Small intestine (tissue), 7 donors: ENCODE results near the gene FOXP3. TPM values are rescaled to one million over a fixed set of nuclear protein-coding genes. Genes with fewer than 3 reads are reported as not detected.

Experiments
- DNase-seq, 2 donors: peaks; one replicate each; pipeline versions ENCODE4 v3.0.0 to v3.0.0-alpha.2; 2013
- FAIRE-seq: peaks from 2 replicates; lab custom pipeline; 2012; peaks lifted over from hg19 to GRCh38; lab: Jason Lieb, UNC
- H3K27ac ChIP-seq, 3 donors: one replicate each; pipeline ENCODE4 v1.5.1; 2013; ENCODE audit warnings: low read length in 2 of 3, mild to moderate bottlenecking in 2 of 3, control low read depth in 1 of 3, inconsistent platforms in 1 of 3, low read depth in 1 of 3, moderate library complexity in 1 of 3
- H3K27me3 ChIP-seq, 3 donors: one replicate each; pipeline ENCODE4 v1.6.1; 2013; ENCODE audit warnings: low read length in 3 of 3, inconsistent platforms in 1 of 3; ENCODE audit not compliant: control insufficient read depth in 3 of 3, insufficient read depth in 3 of 3
- H3K36me3 ChIP-seq, 3 donors: one replicate each; pipeline ENCODE4 v1.6.1; 2013; ENCODE audit warnings: low read length in 3 of 3, inconsistent platforms in 1 of 3, low read depth in 1 of 3, mild to moderate bottlenecking in 1 of 3, moderate library complexity in 1 of 3; ENCODE audit not compliant: control insufficient read depth in 3 of 3, insufficient read depth in 2 of 3
- H3K4me1 ChIP-seq, 3 donors: one replicate each; pipeline ENCODE4 v1.6.1; 2013; ENCODE audit warnings: low read length in 2 of 3, inconsistent platforms in 1 of 3, low read depth in 1 of 3, mild to moderate bottlenecking in 1 of 3, moderate library complexity in 1 of 3; ENCODE audit not compliant: control insufficient read depth in 3 of 3, insufficient read depth in 2 of 3
- H3K4me3 ChIP-seq, 3 donors: one replicate each; pipeline ENCODE4 v1.5.1; 2013; ENCODE audit warnings: low read length in 3 of 3, control low read depth in 1 of 3, inconsistent platforms in 1 of 3, low read depth in 1 of 3, mild to moderate bottlenecking in 1 of 3, moderate library complexity in 1 of 3
- H3K9me3 ChIP-seq, 2 donors: one replicate each; pipeline ENCODE4 v1.6.1; 2013; ENCODE audit warnings: low read depth in 1 of 2, low read length in 1 of 2; ENCODE audit not compliant: control insufficient read depth in 2 of 2, insufficient read depth in 1 of 2
- WGBS, 3 donors: extraction: QIAGEN DNeasy Blood & Tissue Kit; methylation state at CpG; one replicate each; pipeline ENCODE4 v1.1.7; 2013; 5-methylcytosine and 5-hydroxymethylcytosine counted together
- polyA plus RNA-seq, 4 donors: library from polyadenylated mRNA; stranded (reverse) in 3 of 4; unstranded in 1 of 4; fragments of 200-250 nt in 3 of 4; fragments of 120-200 nt in 1 of 4; gene quantifications; one replicate each; pipeline versions ENCODE4 v1.2.1 to v1.2.3, GENCODE V29; 2013
- donor health status: healthy with polysubstance abuse.
- donor health status: control.
- donor health status: control.
- donor health status: Bipolar disorder and iron deficiency.
- donor health status: healthy.

The FOXP3 gene
- polyA plus RNA-seq, 4 donors: 0.31 to 0.47 TPM; not detected in 2

DNA sequence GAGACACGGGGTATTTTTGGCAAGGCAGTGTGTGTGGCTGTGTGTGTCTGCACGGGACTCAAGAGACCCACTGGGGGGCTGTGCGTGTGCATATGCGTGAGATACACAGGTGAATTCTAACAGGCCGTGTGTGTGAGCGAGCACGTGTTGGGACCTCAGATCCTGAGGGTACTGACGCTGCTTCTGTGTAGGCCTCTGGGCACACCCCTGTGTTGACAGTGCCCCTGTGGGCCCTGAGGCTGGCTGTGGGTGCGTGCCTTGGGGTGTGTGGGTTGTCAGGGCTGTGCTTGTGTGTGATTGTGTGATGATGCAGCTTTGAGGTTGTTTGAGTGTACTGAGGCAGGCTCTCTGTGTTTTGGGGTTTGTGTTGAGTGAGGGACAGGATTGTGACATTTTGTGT lies 13.9 kb downstream of the FOXP3 start:
- Histone ChIP-seq H3K27me3 (no peaks in the 10 kb centered on the region), H3K36me3 (peaks cover 0 to 35% (median 0%) of the 10 kb centered on the region in 3 donors), H3K9me3 (no peaks in the 10 kb centered on the region), H3K27ac (no peak overlapping the region), H3K4me3 (no peak overlapping the region), H3K4me1 (no peaks in the 10 kb centered on the region)
- FAIRE-seq (no peak), DNase-seq (no peak)
- WGBS, 3 donors: 85 to 95% (median 89%) methylated on average over 9 of the region's 9 CpGs

DNA sequence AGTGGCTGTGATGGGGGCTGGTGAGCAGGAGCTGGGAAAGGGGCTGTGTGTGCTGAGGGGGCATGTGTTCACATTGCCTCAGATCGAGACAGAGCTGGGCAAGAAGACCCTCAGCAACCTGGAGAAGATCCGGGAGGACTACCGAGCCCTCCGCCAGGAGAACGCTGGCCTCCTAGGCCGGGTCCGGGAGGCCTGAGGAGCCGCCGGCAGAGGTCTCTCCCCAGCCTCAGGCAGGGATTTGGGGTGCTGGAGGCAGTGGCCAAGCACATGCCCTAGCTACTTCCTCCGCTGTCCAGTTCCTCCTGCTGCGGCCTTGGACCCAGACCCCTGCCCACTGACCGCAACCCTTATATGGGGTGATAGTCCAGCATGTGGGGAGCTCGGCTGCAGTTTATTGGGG lies 14.4 kb downstream of the FOXP3 start:
- Histone ChIP-seq H3K27ac (no peak overlapping the region), H3K4me3 (no peak overlapping the region), H3K27me3 (no peaks in the 10 kb centered on the region), H3K36me3 (peaks cover 0 to 35% (median 0%) of the 10 kb centered on the region in 3 donors), H3K9me3 (no peaks in the 10 kb centered on the region), H3K4me1 (no peaks in the 10 kb centered on the region)
- no peak for DNase-seq
- 91 to 97% (median 96%) methylated on average over 13 of the region's 13 CpGs for WGBS, 3 donors
- FAIRE-seq: no peak

DNA sequence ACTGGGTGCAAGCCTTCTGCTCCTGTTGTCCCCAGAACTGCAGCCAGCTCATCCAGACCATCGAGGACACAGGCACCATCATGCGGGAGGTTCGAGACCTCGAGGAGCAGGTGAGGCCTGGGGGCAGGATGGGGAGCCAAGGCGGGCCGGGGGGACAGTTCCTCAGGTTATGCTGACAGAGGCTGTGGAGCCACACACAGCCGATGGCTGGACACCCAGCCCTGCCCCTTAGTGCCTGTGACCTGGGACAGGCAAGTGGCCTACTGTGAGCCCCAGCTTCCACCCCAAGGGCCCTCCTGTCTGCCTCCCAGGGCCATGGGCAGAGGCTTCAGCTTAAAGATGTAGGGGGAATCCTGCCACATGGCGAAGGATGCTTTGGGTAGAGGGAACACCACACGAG lies 14.9 kb downstream of the FOXP3 start:
- H3K27me3 ChIP-seq: no peaks in the 10 kb centered on the region
- 86 to 95% (median 90%) methylated on average over 8 to 9 of the region's 9 CpGs for WGBS, 3 donors
- no peaks in the 10 kb centered on the region for H3K9me3 ChIP-seq
- DNase-seq: no peak
- no peaks in the 10 kb centered on the region for H3K4me1 ChIP-seq
- H3K4me3 ChIP-seq: no peak overlapping the region
- no peak for FAIRE-seq
- no peak overlapping the region for H3K27ac ChIP-seq
- H3K36me3 ChIP-seq: peaks cover 0 to 35% (median 0%) of the 10 kb centered on the region in 3 donors

DNA sequence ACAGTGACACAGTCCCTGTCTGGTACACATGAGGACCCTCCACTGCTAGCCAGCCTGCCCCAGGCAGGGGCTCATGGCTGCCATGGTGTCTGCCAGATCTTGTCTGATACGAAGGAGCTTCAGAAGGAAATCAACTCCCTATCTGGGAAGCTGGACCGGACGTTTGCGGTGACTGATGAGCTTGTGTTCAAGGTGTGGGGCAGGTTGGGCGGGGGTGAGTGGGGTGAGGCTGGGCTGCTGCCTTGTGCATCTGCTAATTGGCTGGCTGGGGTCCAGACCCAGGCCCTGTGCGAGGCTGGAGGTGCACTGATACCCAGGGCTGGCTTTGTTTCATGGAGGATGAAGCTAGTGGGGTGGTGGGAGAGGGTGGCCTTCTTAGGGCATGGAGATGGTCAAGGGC lies 15.4 kb downstream of the FOXP3 start:
- H3K4me1 ChIP-seq: no peaks in the 10 kb centered on the region
- H3K27ac ChIP-seq: no peak overlapping the region
- H3K27me3 ChIP-seq: no peaks in the 10 kb centered on the region
- H3K4me3 ChIP-seq: no peak overlapping the region
- no peaks in the 10 kb centered on the region for H3K9me3 ChIP-seq
- WGBS, 3 donors: 79 to 90% (median 90%) methylated on average over 6 of the region's 6 CpGs
- FAIRE-seq (no peak), DNase-seq (no peak)
- H3K36me3 ChIP-seq: peaks cover 0 to 35% (median 0%) of the 10 kb centered on the region in 3 donors

DNA sequence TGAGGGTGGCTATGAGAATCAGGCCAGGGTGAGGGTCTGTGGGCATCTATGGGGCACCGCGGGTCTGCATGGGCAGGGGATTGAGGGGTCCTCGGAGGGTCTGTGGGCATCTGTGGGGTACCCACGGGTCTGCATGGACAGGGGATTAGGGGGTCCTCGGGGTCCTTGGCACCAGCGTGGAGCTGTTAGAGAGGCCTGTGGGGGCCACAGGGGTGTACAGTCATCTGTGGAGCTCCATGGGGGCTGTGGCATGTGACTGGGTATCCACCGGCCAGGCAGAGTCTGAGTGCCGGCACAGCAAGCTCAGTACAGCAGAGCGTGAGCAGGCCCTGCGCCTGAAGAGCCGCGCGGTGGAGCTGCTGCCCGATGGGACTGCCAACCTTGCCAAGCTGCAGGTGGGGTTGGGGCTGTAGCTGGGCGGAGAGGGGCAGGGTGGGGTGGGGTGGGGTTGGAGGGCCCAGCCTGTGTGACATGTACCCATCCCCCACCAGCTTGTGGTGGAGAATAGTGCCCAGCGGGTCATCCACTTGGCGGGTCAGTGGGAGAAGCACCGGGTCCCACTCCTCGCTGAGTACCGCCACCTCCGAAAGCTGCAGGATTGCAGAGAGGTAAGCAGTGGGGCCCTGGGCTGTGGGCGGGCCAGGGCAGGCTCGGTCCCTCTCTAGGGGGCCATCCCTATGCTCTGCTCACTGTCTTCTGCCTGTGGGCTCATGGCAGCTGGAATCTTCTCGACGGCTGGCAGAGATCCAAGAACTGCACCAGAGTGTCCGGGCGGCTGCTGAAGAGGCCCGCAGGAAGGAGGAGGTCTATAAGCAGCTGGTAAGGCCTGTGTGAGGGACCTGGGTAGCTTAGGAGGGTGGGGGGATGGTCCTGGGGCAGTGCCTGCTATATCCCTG lies 16.3 kb downstream of the FOXP3 start:
- FAIRE-seq: no peak
- H3K4me3 ChIP-seq: no peak overlapping the region
- no peaks in the 10 kb centered on the region for H3K27me3 ChIP-seq
- peaks cover 0 to 38% (median 0%) of the 10 kb centered on the region in 3 donors for H3K36me3 ChIP-seq
- H3K4me1 ChIP-seq: no peaks in the 10 kb centered on the region
- H3K9me3 ChIP-seq: no peaks in the 10 kb centered on the region
- DNase-seq: no peak
- WGBS, 3 donors: 90 to 98% (median 91%) methylated on average over 22 to 28 of the region's 28 CpGs
- no peak overlapping the region for H3K27ac ChIP-seq

DNA sequence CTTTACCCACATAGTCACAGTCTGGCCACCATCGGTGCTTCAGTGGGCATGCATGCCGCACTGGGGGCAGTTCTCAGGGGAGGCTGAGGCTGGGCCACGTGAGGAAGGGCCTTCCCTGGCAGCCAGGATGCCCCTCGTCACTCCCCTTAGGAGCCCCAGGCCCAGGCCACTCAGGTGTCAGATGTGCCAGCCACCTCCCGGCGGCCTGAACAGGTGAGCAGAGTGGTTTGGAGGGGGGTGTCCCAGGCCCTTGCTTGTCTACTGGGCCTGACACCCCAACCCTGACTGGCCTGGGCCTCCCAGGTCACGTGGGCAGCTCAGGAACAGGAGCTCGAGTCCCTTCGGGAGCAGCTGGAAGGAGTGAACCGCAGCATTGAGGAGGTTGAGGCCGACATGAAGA lies 17.2 kb downstream of the FOXP3 start:
- WGBS, 3 donors: 87 to 97% (median 94%) methylated on average over 9 to 11 of the region's 11 CpGs
- H3K4me3 ChIP-seq: no peak overlapping the region
- no peaks in the 10 kb centered on the region for H3K9me3 ChIP-seq
- no peaks in the 10 kb centered on the region for H3K27me3 ChIP-seq
- DNase-seq: no peak
- FAIRE-seq: no peak
- H3K36me3 ChIP-seq: peaks cover 0 to 46% (median 0%) of the 10 kb centered on the region in 3 donors
- H3K27ac ChIP-seq: no peak overlapping the region
- H3K4me1 ChIP-seq: no peaks in the 10 kb centered on the region

DNA sequence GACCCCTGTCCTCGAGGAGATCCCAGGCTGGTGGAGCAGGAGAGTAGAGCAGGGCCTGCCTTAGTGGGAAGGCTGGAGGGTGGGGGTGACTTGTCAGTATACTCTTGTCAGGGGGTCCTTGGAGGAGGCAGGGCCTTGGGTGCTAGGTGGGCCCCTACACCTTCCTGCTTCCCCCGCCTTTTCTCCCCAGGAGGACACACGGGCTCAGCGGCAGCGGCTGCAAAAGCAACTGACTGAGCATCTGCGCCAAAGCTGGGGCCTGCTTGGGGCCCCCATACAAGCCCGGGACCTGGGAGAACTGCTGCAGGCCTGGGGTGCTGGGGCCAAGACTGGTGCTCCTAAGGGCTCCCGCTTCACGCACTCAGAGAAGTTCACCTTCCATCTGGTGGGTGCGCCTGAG lies 18.0 kb downstream of the FOXP3 start:
- no peak for FAIRE-seq

DNA sequence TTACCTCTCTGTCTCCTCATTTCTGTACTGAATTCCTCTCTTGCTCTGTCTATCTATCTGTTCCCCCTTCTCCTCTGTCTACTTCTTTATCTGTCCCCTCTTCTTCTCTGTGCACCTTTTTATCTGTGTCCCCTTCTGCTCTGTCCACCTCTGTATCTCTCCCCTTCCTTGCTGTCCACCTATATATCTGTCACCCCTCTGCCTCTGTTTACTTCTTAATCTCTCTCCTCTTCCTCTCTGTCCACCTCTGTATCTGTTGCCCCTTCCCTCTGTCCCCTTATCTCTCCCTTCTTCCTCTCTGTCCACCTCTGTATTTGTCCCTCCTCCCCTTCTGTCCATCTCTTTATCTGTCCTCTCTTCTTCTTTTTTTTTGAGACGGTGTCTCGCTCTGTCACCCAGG lies 20.3 kb downstream of the FOXP3 start:
- no peaks in the 10 kb centered on the region for H3K9me3 ChIP-seq
- FAIRE-seq (no peak), DNase-seq (no peak)
- H3K27me3 ChIP-seq: no peaks in the 10 kb centered on the region
- 87 to 96% (median 94%) methylated on average over 2 of the region's 2 CpGs for WGBS, 3 donors
- no peak overlapping the region for H3K4me3 ChIP-seq
- no peak overlapping the region for H3K27ac ChIP-seq
- no peaks in the 10 kb centered on the region for H3K4me1 ChIP-seq
- H3K36me3 ChIP-seq: peaks cover 0 to 47% (median 0%) of the 10 kb centered on the region in 3 donors

More for the DNA sequence above, 18.0 kb downstream of the FOXP3 start:
- no peak overlapping the region for H3K27ac ChIP-seq
- H3K36me3 ChIP-seq: peaks cover 0 to 52% (median 0%) of the 10 kb centered on the region in 3 donors
- H3K4me3 ChIP-seq: no peak overlapping the region
- no peaks in the 10 kb centered on the region for H3K27me3 ChIP-seq
- 84 to 95% (median 84%) methylated on average over 5 to 10 of the region's 10 CpGs for WGBS, 3 donors
- no peaks in the 10 kb centered on the region for H3K4me1 ChIP-seq
- no peak for DNase-seq
- no peaks in the 10 kb centered on the region for H3K9me3 ChIP-seq
